Measurements from ENCODE around the gene WDR90. TPM values are rescaled to one million over a fixed set of nuclear protein-coding genes. Genes with fewer than 3 reads are reported as not detected.

The WDR90 gene
- total and polyA plus RNA-seq, 2 donors from 2014 or later: 10.6 to 51.6 TPM

DNA sequence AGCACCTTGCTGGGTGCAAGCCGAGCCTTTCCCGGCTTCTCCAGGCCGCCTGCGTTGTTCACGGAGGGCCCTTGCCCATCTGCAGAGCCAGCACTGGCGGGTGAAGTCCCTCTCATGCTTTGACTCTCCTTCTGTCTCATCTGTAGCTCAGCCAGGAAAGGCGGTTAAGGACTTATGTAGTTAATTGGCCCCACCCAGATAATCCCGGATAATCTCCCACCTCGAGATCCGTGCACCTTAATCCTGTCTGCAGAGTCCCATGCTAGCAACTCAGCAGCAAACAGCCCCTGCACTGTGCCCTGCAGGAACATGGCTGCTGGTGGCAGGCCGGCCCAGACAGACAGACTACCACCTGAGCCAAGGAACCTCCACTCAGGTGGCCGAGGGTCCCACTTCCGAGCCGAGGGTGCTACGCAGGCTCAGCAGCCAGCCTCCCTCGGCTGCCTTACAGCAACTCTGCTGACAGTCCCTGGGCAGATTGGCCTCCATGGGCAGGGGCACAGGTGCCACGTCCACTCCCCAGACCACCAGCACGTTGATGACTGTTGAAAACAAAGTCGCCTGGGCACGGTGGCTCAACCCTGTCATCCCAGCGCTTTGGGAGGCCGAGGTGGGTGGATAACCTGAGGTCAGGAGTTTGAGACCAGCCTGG is 42.4 kb upstream of the WDR90 start:
- no peak for FAIRE-seq

DNA sequence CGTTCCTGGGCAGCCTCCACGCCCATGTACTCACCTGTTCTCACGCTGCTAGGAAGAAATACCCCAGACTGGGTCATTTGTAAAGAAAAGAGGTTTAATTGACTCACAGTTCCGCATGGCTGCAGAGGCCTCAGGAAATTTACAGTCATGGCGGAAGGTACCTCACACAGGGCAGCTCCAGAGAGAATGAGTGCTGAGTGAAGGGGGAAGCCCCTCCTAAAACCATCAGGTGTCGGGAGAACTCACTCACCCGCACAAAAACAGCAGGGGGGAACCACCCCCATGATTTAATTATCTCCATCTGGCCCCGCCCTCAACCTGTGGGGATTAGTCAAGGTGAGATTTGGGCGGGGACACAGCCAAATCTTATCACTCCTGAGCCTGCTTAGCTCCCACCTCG is 41.1 kb upstream of the WDR90 start:
- intact Hi-C loops (cut with DNase I): no loop called here
- no peak for FAIRE-seq
- no peak overlapping the region for H3K4me3 ChIP-seq (ENCODE audit: low read length in 3 of 3)

More for the DNA sequence above, 42.4 kb upstream of the WDR90 start:
- Histone ChIP-seq H3K27ac (ENCODE audit: low read depth in 2 of 2, low read length in 2 of 2) (no peak overlapping the region), H3K9ac (ENCODE audit: low read length in 3 of 3) (no peak overlapping the region), H3K4me1 (ENCODE audit: control insufficient read depth in 2 of 3, insufficient read depth in 2 of 3, low read depth in 1 of 3, low read length in 3 of 3) (peaks cover 0 to 5% (median 2%) of the 10 kb centered on the region in 3 donors), H3K36me3 (ENCODE audit: control insufficient read depth in 2 of 3, insufficient read depth in 3 of 3, low read length in 3 of 3) (no peaks in the 10 kb centered on the region), H3K4me3 (ENCODE audit: low read length in 3 of 3) (no peak overlapping the region), H3K9me3 (ENCODE audit: control insufficient read depth in 2 of 3, insufficient read depth in 1 of 3, low read length in 3 of 3) (peaks cover 0 to 4% (median 0%) of the 10 kb centered on the region in 3 donors), H3K27me3 (ENCODE audit: control insufficient read depth, insufficient read depth, low read length) (no peaks in the 10 kb centered on the region)
- intact Hi-C loops (cut with DNase I): no loop called here
- TF ChIP-seq, protein P1, sequence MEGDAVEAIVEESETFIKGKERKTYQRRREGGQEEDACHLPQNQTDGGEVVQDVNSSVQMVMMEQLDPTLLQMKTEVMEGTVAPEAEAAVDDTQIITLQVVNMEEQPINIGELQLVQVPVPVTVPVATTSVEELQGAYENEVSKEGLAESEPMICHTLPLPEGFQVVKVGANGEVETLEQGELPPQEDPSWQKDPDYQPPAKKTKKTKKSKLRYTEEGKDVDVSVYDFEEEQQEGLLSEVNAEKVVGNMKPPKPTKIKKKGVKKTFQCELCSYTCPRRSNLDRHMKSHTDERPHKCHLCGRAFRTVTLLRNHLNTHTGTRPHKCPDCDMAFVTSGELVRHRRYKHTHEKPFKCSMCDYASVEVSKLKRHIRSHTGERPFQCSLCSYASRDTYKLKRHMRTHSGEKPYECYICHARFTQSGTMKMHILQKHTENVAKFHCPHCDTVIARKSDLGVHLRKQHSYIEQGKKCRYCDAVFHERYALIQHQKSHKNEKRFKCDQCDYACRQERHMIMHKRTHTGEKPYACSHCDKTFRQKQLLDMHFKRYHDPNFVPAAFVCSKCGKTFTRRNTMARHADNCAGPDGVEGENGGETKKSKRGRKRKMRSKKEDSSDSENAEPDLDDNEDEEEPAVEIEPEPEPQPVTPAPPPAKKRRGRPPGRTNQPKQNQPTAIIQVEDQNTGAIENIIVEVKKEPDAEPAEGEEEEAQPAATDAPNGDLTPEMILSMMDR (IDR thresholded peaks at IDR 0.05; ENCODE audit: borderline replicate concordance, extremely low read depth, insufficient read depth): no peak
- no peak for DNase-seq

DNA sequence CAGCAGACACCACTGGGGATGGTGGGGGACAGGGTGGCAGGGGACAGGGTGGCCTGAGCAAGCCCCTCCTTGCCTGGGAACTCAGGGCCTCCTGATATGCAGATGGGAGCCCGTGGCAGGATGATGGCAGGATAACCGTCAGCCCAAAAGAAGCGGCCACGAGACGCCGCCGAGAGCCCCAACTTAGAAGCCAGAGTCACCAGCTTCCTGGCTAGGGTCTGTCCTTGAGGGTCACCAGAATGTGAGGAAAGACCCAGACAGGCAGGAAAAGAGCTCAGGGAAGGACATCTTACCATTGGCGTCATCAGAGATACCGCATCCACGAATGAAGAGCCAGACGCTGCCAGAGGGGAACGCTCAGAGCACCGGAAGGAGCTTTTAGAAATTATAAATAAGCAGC is 39.8 kb upstream of the WDR90 start:
- no peak overlapping the region for H3K27ac ChIP-seq (ENCODE audit: low read depth in 2 of 2, low read length in 2 of 2)
- H3K9ac ChIP-seq (ENCODE audit: low read length in 3 of 3): no peak overlapping the region
- TF ChIP-seq, protein P1 (IDR thresholded peaks at IDR 0.05; ENCODE audit: borderline replicate concordance, extremely low read depth, insufficient read depth): no peak
- peak in 1 of 5 donors; percentile 24 for DNase-seq
- peaks cover 0 to 4% (median 0%) of the 10 kb centered on the region in 3 donors for H3K36me3 ChIP-seq (ENCODE audit: control insufficient read depth in 2 of 3, insufficient read depth in 3 of 3, low read length in 3 of 3)
- peaks cover 0 to 4% (median 0%) of the 10 kb centered on the region in 3 donors for H3K9me3 ChIP-seq (ENCODE audit: control insufficient read depth in 2 of 3, insufficient read depth in 1 of 3, low read length in 3 of 3)
- H3K4me3 ChIP-seq (ENCODE audit: low read length in 3 of 3): no peak overlapping the region
- peaks cover 0 to 5% (median 0%) of the 10 kb centered on the region in 3 donors for H3K4me1 ChIP-seq (ENCODE audit: control insufficient read depth in 2 of 3, insufficient read depth in 2 of 3, low read depth in 1 of 3, low read length in 3 of 3)
- FAIRE-seq: no peak
- intact Hi-C loops (cut with DNase I): no loop called here
- no peaks in the 10 kb centered on the region for H3K27me3 ChIP-seq (ENCODE audit: control insufficient read depth, insufficient read depth, low read length)

More for the DNA sequence above, 41.1 kb upstream of the WDR90 start:
- H3K9ac ChIP-seq (ENCODE audit: low read length in 3 of 3): no peak overlapping the region
- no peak overlapping the region for H3K27ac ChIP-seq (ENCODE audit: low read depth in 2 of 2, low read length in 2 of 2)
- no peaks in the 10 kb centered on the region for H3K36me3 ChIP-seq (ENCODE audit: control insufficient read depth in 2 of 3, insufficient read depth in 3 of 3, low read length in 3 of 3)
- no peaks in the 10 kb centered on the region for H3K27me3 ChIP-seq (ENCODE audit: control insufficient read depth, insufficient read depth, low read length)
- TF ChIP-seq, protein P1 (IDR thresholded peaks at IDR 0.05; ENCODE audit: borderline replicate concordance, extremely low read depth, insufficient read depth): no peak
- peaks cover 0 to 4% (median 0%) of the 10 kb centered on the region in 3 donors for H3K9me3 ChIP-seq (ENCODE audit: control insufficient read depth in 2 of 3, insufficient read depth in 1 of 3, low read length in 3 of 3)
- DNase-seq: peak in 2 of 5 donors; percentile 31 to 65
- H3K4me1 ChIP-seq (ENCODE audit: control insufficient read depth in 2 of 3, insufficient read depth in 2 of 3, low read depth in 1 of 3, low read length in 3 of 3): peaks cover 0 to 5% (median 0%) of the 10 kb centered on the region in 3 donors

Data from kidney (tissue), 14 donors.